Mesenchymal stem cell (in vitro differentiated cells and primary cell): Measurements from ENCODE around the gene GTF3A.
A peak's percentile ranks its signal among the peaks of the same experiment; 100 is the strongest.

Source experiments
- DNase-seq: peaks from one replicate; pipeline ENCODE4 v3.0.0-alpha.2; 2013
- H2AFZ ChIP-seq: one replicate; pipeline ENCODE4 v1.6.1; 2013; ENCODE audit warnings: low read depth, mild to moderate bottlenecking, control low read depth, inconsistent platforms, low read length, moderate library complexity
- H2AK5ac ChIP-seq: 2 replicates; pipeline ENCODE4 v1.6.1; 2013; ENCODE audit warnings: low read length, moderate library complexity, mild to moderate bottlenecking, inconsistent platforms; ENCODE audit not compliant: severe bottlenecking
- H2BK120ac ChIP-seq: one replicate; pipeline ENCODE4 v1.6.1; 2013; ENCODE audit warnings: low read depth, mild to moderate bottlenecking, inconsistent platforms, low read length, moderate library complexity
- H2BK12ac ChIP-seq, 2 experiments: one replicate each; pipeline ENCODE4 v1.6.1; 2013; ENCODE audit warnings: inconsistent platforms in 2 of 2, low read length in 2 of 2, mild to moderate bottlenecking in 2 of 2, moderate library complexity in 2 of 2, control low read depth in 1 of 2
- H2BK15ac ChIP-seq: one replicate; pipeline ENCODE4 v1.6.1; 2013; ENCODE audit warnings: mild to moderate bottlenecking, low read depth, inconsistent platforms; ENCODE audit not compliant: poor library complexity, severe bottlenecking
- H2BK5ac ChIP-seq: 2 replicates; pipeline ENCODE4 v1.6.1; 2013; ENCODE audit warnings: low read depth, mild to moderate bottlenecking, low read length, control low read depth, inconsistent platforms; ENCODE audit not compliant: poor library complexity, severe bottlenecking
- H3K14ac ChIP-seq, 2 experiments: one replicate each; pipeline ENCODE4 v1.6.1; 2013; ENCODE audit warnings: inconsistent platforms in 2 of 2, low read length in 2 of 2, control low read depth in 1 of 2, mild to moderate bottlenecking in 1 of 2, moderate library complexity in 1 of 2
- H3K18ac ChIP-seq, 2 experiments: one replicate each; pipeline ENCODE4 v1.6.1; 2013; ENCODE audit warnings: inconsistent platforms in 2 of 2, low read length in 2 of 2, control low read depth in 1 of 2, low read depth in 1 of 2, mild to moderate bottlenecking in 1 of 2
- H3K23ac ChIP-seq, 2 experiments: one replicate each; pipeline ENCODE4 v1.6.1; 2013; ENCODE audit warnings: inconsistent platforms in 2 of 2, low read length in 2 of 2, mild to moderate bottlenecking in 2 of 2, moderate library complexity in 2 of 2, control low read depth in 1 of 2
- H3K27ac ChIP-seq: 2 replicates; pipeline ENCODE4 v1.5.1; 2013; ENCODE audit warnings: mild to moderate bottlenecking, moderate library complexity, low read length, control low read depth, inconsistent platforms; ENCODE audit not compliant: poor library complexity, severe bottlenecking
- H3K27me3 ChIP-seq, 2 experiments: 2 replicates each; pipeline versions ENCODE4 v1.6.1 to v1.7.0; 2013; ENCODE audit warnings: low read length in 2 of 2, mild to moderate bottlenecking in 2 of 2, moderate library complexity in 2 of 2, control low read depth in 1 of 2, inconsistent platforms in 1 of 2; ENCODE audit not compliant: control insufficient read depth in 1 of 2, insufficient read depth in 1 of 2
- H3K36me3 ChIP-seq, 2 experiments: 2 replicates each; pipeline versions ENCODE4 v1.6.1 to v1.7.0; 2013; ENCODE audit warnings: low read length in 2 of 2, control low read depth in 1 of 2, inconsistent platforms in 1 of 2, low read depth in 1 of 2, mild to moderate bottlenecking in 1 of 2; ENCODE audit not compliant: insufficient read depth in 2 of 2, control insufficient read depth in 1 of 2
- H3K4ac ChIP-seq, 2 experiments: one replicate each; pipeline ENCODE4 v1.6.1; 2013; ENCODE audit warnings: inconsistent platforms in 2 of 2, low read length in 2 of 2, mild to moderate bottlenecking in 2 of 2, moderate library complexity in 2 of 2, control low read depth in 1 of 2, low read depth in 1 of 2
- H3K4me1 ChIP-seq: 2 replicates; pipeline ENCODE4 v1.6.1; 2013; ENCODE audit warnings: low read depth, low read length, control low read depth; ENCODE audit not compliant: control insufficient read depth, insufficient read depth
- H3K4me2 ChIP-seq: 2 replicates; pipeline ENCODE4 v1.6.1; 2013; ENCODE audit warnings: low read length, mild to moderate bottlenecking, inconsistent platforms; ENCODE audit not compliant: poor library complexity, severe bottlenecking
- H3K4me3 ChIP-seq, 2 experiments: 2 replicates each; pipeline versions ENCODE4 v1.5.1 to v1.7.0; 2013; ENCODE audit warnings: low read length in 2 of 2, mild to moderate bottlenecking in 2 of 2, control low read depth in 1 of 2, low read depth in 1 of 2; ENCODE audit not compliant: insufficient read depth in 1 of 2
- H3K79me1 ChIP-seq: replicated peaks from 2 replicates; pipeline ENCODE4 v1.6.1; 2013; ENCODE audit warnings: mild to moderate bottlenecking, control low read depth, low read length, inconsistent platforms; ENCODE audit not compliant: poor library complexity, severe bottlenecking
- H3K9ac ChIP-seq: 2 replicates; pipeline ENCODE4 v1.7.0; 2013; ENCODE audit warnings: mild to moderate bottlenecking, low read length, moderate library complexity
- H3K9me3 ChIP-seq: 2 replicates; pipeline ENCODE4 v1.7.0; 2013; ENCODE audit warnings: mild to moderate bottlenecking, low read length; ENCODE audit not compliant: control insufficient read depth
- H4K8ac ChIP-seq: one replicate; pipeline ENCODE4 v1.6.1; 2013; ENCODE audit warnings: inconsistent platforms, mild to moderate bottlenecking, low read length, moderate library complexity
- H4K91ac ChIP-seq: one replicate; pipeline ENCODE4 v1.6.1; 2013; ENCODE audit warnings: mild to moderate bottlenecking, low read length, inconsistent platforms
- WGBS: methylation state at CpG from one replicate; pipeline ENCODE4 v1.1.7; 2013; ENCODE audit warnings: mixed read lengths; 5-methylcytosine and 5-hydroxymethylcytosine counted together

GTF3A gene

GRCh38 chr13:27405546-27406134 is 18.8 kb upstream of the GTF3A start:
- Histone ChIP-seq H3K4me2 (no peak overlapping the region), H2BK12ac (no peak overlapping the region), H4K91ac (no peak overlapping the region), H2BK120ac (no peak overlapping the region), H3K9ac (no peak overlapping the region), H3K4me1 (peaks cover 5% of the 10 kb centered on the region), H2AFZ (no peak overlapping the region), H4K8ac (no peak overlapping the region), H3K27me3 (peaks cover 30 to 33% of the 10 kb centered on the region in 2 experiments), H2BK5ac (no peak overlapping the region), H3K9me3 (peaks cover 8% of the 10 kb centered on the region), H3K18ac (no peak overlapping the region), H3K36me3 (no peaks in the 10 kb centered on the region), H3K4ac (no peak overlapping the region), H3K27ac (no peak overlapping the region), H3K23ac (no peak overlapping the region), H3K79me1 (no peaks in the 10 kb centered on the region), H3K14ac (no peak overlapping the region), H3K4me3 (no peak overlapping the region), H2BK15ac (no peak overlapping the region), H2AK5ac (no peak overlapping the region)
- DNase-seq: no peak
- WGBS: 94% methylated on average over 5 of the region's 5 CpGs

- DNase-seq: peak; percentile 55
- H2BK15ac ChIP-seq: no peak overlapping the region
- H3K9me3 ChIP-seq: peaks cover 8% of the 10 kb centered on the region
- H3K4me3 ChIP-seq: no peak overlapping the region
- no peak overlapping the region for H3K18ac ChIP-seq
- no peak overlapping the region for H3K4me2 ChIP-seq
- no peak overlapping the region for H2BK120ac ChIP-seq
- no peak overlapping the region for H3K4ac ChIP-seq
- H3K27me3 ChIP-seq: peaks cover 34 to 40% of the 10 kb centered on the region in 2 experiments
- H3K23ac ChIP-seq: no peak overlapping the region
- H3K27ac ChIP-seq: no peak overlapping the region
- no peak overlapping the region for H2BK5ac ChIP-seq
- H4K91ac ChIP-seq: no peak overlapping the region
- no peak overlapping the region for H2BK12ac ChIP-seq
- H2AFZ ChIP-seq: no peak overlapping the region
- H4K8ac ChIP-seq: no peak overlapping the region
- H3K14ac ChIP-seq: no peak overlapping the region
- no peaks in the 10 kb centered on the region for H3K79me1 ChIP-seq
- WGBS: 90% methylated on average over 12 of the region's 12 CpGs
- H2AK5ac ChIP-seq: no peak overlapping the region
- peaks cover 5% of the 10 kb centered on the region for H3K4me1 ChIP-seq
- no peak overlapping the region for H3K9ac ChIP-seq
- H3K36me3 ChIP-seq: no peaks in the 10 kb centered on the region
Measured at GRCh38 chr13:27406178-27406939, 18.1 kb upstream of the GTF3A start.

GRCh38 chr13:27408074-27408473 is 16.3 kb upstream of the GTF3A start:
- no peak overlapping the region for H3K4ac ChIP-seq
- H3K18ac ChIP-seq: no peak overlapping the region
- no peak overlapping the region for H3K4me3 ChIP-seq
- no peak overlapping the region for H2BK5ac ChIP-seq
- peaks cover 5% of the 10 kb centered on the region for H3K4me1 ChIP-seq
- H3K9me3 ChIP-seq: peaks cover 8% of the 10 kb centered on the region
- H2AK5ac ChIP-seq: no peak overlapping the region
- no peak overlapping the region for H3K14ac ChIP-seq
- no peak overlapping the region for H2BK12ac ChIP-seq
- no peak overlapping the region for H4K91ac ChIP-seq
- 78% methylated on average over 4 of the region's 4 CpGs for WGBS
- H2AFZ ChIP-seq: no peak overlapping the region
- H3K27me3 ChIP-seq: peaks cover 41 to 56% of the 10 kb centered on the region in 2 experiments
- H3K27ac ChIP-seq: no peak overlapping the region
- H4K8ac ChIP-seq: no peak overlapping the region
- H3K9ac ChIP-seq: no peak overlapping the region
- H3K23ac ChIP-seq: no peak overlapping the region
- no peaks in the 10 kb centered on the region for H3K79me1 ChIP-seq
- DNase-seq: no peak
- H2BK15ac ChIP-seq: peak overlapping the region; percentile 20
- H2BK120ac ChIP-seq: no peak overlapping the region
- H3K36me3 ChIP-seq: no peaks in the 10 kb centered on the region
- H3K4me2 ChIP-seq: no peak overlapping the region

GRCh38 chr13:27409013-27409412 is 15.4 kb upstream of the GTF3A start:
- H3K4me2 ChIP-seq: no peak overlapping the region
- H2BK12ac ChIP-seq: no peak overlapping the region
- H4K8ac ChIP-seq: no peak overlapping the region
- no peak overlapping the region for H3K27ac ChIP-seq
- no peak overlapping the region for H2BK15ac ChIP-seq
- DNase-seq: no peak
- no peak overlapping the region for H2AFZ ChIP-seq
- H3K9me3 ChIP-seq: peaks cover 8% of the 10 kb centered on the region
- no peak overlapping the region for H3K23ac ChIP-seq
- no peak overlapping the region for H3K14ac ChIP-seq
- no peaks in the 10 kb centered on the region for H3K79me1 ChIP-seq
- H3K27me3 ChIP-seq: peaks cover 45 to 64% of the 10 kb centered on the region in 2 experiments
- H3K9ac ChIP-seq: no peak overlapping the region
- no peak overlapping the region for H4K91ac ChIP-seq
- WGBS: 98% methylated on average over 2 of the region's 2 CpGs
- H3K18ac ChIP-seq: no peak overlapping the region
- H3K36me3 ChIP-seq: no peaks in the 10 kb centered on the region
- no peak overlapping the region for H2BK120ac ChIP-seq
- no peak overlapping the region for H3K4ac ChIP-seq
- H3K4me1 ChIP-seq: no peaks in the 10 kb centered on the region
- no peak overlapping the region for H2BK5ac ChIP-seq
- H2AK5ac ChIP-seq: no peak overlapping the region
- H3K4me3 ChIP-seq: no peak overlapping the region
